Sigmoid colon (tissue), 7 donors: ENCODE data around the gene MYL7. TPM values are rescaled to one million over a fixed set of nuclear protein-coding genes. Genes with fewer than 3 reads are reported as not detected.

ENCODE experiments used
- DNase-seq: peaks from one replicate; pipeline ENCODE4 v3.0.0-alpha.2; 2019
- H3K27ac ChIP-seq, 4 donors: fragments of 200-600 bp; sonication (generic); one replicate each; pipeline ENCODE4 v1.5.1; 2016 to 2019; ENCODE audit warnings: mild to moderate bottlenecking in 1 of 4
- H3K27me3 ChIP-seq, 3 donors: fragments of 200-600 bp; sonication (generic); one replicate each; pipeline ENCODE4 v1.5.1; 2019; ENCODE audit warnings: mild to moderate bottlenecking in 1 of 3
- H3K36me3 ChIP-seq, 4 donors: fragments of 200-600 bp; sonication (generic); one replicate each; pipeline ENCODE4 v1.5.1; 2016 to 2019
- H3K4me1 ChIP-seq, 4 donors: fragments of 200-600 bp; sonication (generic); one replicate each; pipeline ENCODE4 v1.5.1; 2017 to 2019
- H3K4me3 ChIP-seq, 4 donors: fragments of 200-600 bp; sonication (generic); one replicate each; pipeline ENCODE4 v1.5.1; 2017 to 2019; ENCODE audit warnings: mild to moderate bottlenecking in 2 of 4, moderate library complexity in 1 of 4
- H3K9me3 ChIP-seq, 4 donors: fragments of 200-600 bp in 3 of 4; sonication (generic) in 3 of 4; one replicate each; pipeline versions ENCODE4 v1.5.1 to v1.6.1; 2013 to 2019
- EP300 ChIP-seq, 4 donors: sonication (generic); formaldehyde crosslinking; IDR thresholded peaks; one replicate each; pipeline ENCODE4 v1.6.1; 2017; ENCODE audit warnings: antibody characterized with exemption in 4 of 4
- POLR2A ChIP-seq, 2 donors: fragments of 450-650 bp; IDR thresholded peaks; one replicate each; pipeline ENCODE4 v1.6.1; 2016; ENCODE audit warnings: antibody characterized with exemption in 2 of 2, mild to moderate bottlenecking in 2 of 2, moderate library complexity in 2 of 2
- POLR2AphosphoS5 ChIP-seq, 4 donors: sonication (generic); formaldehyde crosslinking; IDR thresholded peaks; one replicate each; pipeline ENCODE4 v1.6.1; 2017; ENCODE audit warnings: antibody characterized with exemption in 4 of 4
- WGBS, 2 donors: extraction: QIAGEN DNeasy Blood & Tissue Kit; methylation state at CpG; one replicate each; pipeline ENCODE4 v1.1.7; 2013; 5-methylcytosine and 5-hydroxymethylcytosine counted together
- intact Hi-C: fragments of 100-400 bp; cut with DNase I; formaldehyde crosslinking; loops from one replicate; pipeline ENCODE4 v1.15.1; 2023
- polyA plus RNA-seq, 3 donors: library from polyadenylated mRNA; stranded (reverse); fragments of 200-250 nt; gene quantifications; one replicate each; pipeline ENCODE4 v1.2.3, GENCODE V29; 2013
- total RNA-seq, 4 donors: library from RNA; depleted of rRNA; stranded (reverse); fragments of >200 nt; gene quantifications; one replicate each; pipeline ENCODE4 v1.1.0, GENCODE V29; 2016
- TF ChIP-seq, protein P1 (sequence below), 4 experiments: fragments of 450-650 bp in 3 of 4; fragments of 200-600 bp in 1 of 4; IDR thresholded peaks; one replicate each; pipeline ENCODE4 v1.5.1; 2016 to 2019; ENCODE audit warnings: antibody characterized with exemption in 4 of 4, mild to moderate bottlenecking in 3 of 4, moderate library complexity in 2 of 4
- donor health status: healthy with polysubstance abuse.
- donor health status: Bipolar disorder and iron deficiency.
- donor health status: healthy.

Gene MYL7
- total and polyA plus RNA-seq, 7 donors, result 0.39 to 7.2 TPM; not detected in 5

DNA sequence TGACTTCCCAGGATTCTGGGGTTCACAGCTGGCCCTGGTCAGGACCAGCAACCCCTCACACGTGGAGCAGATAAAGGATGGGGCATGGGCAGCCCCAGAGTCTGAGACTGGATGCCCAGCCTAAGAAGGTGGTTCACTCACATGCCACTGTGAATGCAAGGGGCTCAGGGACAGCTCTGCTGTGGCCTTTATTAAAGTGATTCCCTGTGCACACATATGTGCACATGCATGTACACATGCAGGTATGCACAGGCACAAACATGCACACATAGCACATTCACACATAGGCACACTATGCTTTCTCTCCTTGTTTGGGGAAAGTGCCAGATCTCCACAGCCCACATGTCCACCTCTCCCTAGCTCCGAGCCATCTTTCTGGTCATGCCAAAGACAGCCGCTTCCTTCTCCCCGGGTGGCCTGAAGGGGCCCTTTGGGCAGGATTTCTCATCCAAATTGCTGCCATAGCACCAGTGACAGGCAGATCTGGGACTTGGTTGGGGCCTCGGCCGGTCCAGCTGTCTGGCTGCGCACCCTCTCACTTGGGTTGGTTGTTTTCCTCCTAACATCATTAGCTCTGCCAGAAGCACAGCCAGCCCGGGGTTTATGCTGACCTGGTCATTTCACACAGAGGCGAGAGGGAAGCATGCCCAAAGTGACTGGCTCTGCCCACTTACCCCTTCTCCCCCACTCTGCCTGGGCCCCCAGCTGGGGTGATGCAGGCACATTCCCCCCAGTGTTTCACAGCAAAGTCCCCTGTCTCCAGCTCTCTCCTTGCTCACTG lies 46.7 kb upstream of the MYL7 start:
- Histone ChIP-seq H3K36me3 (no peaks in the 10 kb centered on the region), H3K4me1 (no peaks in the 10 kb centered on the region), H3K4me3 (no peak overlapping the region), H3K27me3 (peaks cover 0 to 5% (median 1%) of the 10 kb centered on the region in 3 donors), H3K27ac (no peak overlapping the region), H3K9me3 (no peaks in the 10 kb centered on the region)
- intact Hi-C loops, result no loop called here
- no peak for DNase-seq
- WGBS, 2 donors, result 73 to 74% methylated on average over 9 of the region's 9 CpGs
- TF ChIP-seq, protein P1, sequence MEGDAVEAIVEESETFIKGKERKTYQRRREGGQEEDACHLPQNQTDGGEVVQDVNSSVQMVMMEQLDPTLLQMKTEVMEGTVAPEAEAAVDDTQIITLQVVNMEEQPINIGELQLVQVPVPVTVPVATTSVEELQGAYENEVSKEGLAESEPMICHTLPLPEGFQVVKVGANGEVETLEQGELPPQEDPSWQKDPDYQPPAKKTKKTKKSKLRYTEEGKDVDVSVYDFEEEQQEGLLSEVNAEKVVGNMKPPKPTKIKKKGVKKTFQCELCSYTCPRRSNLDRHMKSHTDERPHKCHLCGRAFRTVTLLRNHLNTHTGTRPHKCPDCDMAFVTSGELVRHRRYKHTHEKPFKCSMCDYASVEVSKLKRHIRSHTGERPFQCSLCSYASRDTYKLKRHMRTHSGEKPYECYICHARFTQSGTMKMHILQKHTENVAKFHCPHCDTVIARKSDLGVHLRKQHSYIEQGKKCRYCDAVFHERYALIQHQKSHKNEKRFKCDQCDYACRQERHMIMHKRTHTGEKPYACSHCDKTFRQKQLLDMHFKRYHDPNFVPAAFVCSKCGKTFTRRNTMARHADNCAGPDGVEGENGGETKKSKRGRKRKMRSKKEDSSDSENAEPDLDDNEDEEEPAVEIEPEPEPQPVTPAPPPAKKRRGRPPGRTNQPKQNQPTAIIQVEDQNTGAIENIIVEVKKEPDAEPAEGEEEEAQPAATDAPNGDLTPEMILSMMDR (IDR thresholded peaks at IDR 0.05), result no peak
- TF ChIP-seq EP300 (IDR thresholded peaks at IDR 0.05), result no peak
- TF ChIP-seq POLR2AphosphoS5 (IDR thresholded peaks at IDR 0.05), result no peak
- no peak for TF ChIP-seq POLR2A (IDR thresholded peaks at IDR 0.05)

DNA sequence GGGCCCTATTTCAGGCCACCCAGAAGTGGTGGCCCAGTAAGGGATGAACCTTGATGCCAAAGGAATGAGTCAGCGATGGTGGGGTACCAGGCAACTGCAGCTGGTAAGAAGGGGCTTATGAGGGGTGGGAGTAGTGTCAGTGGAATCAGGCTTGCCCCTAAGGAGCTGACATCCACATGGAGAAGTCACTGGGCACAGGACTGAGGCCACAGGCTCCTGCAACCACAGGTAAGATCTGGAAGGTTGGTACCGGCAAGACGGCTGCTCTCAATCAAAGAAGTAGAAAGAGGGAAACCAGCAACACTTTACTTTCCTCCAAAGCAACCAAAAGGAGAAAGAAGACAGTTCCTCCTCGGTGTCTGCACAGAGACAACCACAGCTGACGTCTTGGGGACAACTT lies 45.6 kb upstream of the MYL7 start:
- Histone ChIP-seq H3K36me3 (no peaks in the 10 kb centered on the region), H3K4me3 (no peak overlapping the region), H3K9me3 (no peaks in the 10 kb centered on the region), H3K4me1 (no peaks in the 10 kb centered on the region), H3K27ac (no peak overlapping the region), H3K27me3 (no peaks in the 10 kb centered on the region)
- TF ChIP-seq EP300 (IDR thresholded peaks at IDR 0.05), result no peak
- TF ChIP-seq POLR2AphosphoS5 (IDR thresholded peaks at IDR 0.05), result no peak
- no peak for TF ChIP-seq POLR2A (IDR thresholded peaks at IDR 0.05)
- TF ChIP-seq, protein P1 (IDR thresholded peaks at IDR 0.05), result no peak
- intact Hi-C loops, result no loop called here
- no peak for DNase-seq
- 72 to 76% methylated on average over 5 of the region's 5 CpGs for WGBS, 2 donors

DNA sequence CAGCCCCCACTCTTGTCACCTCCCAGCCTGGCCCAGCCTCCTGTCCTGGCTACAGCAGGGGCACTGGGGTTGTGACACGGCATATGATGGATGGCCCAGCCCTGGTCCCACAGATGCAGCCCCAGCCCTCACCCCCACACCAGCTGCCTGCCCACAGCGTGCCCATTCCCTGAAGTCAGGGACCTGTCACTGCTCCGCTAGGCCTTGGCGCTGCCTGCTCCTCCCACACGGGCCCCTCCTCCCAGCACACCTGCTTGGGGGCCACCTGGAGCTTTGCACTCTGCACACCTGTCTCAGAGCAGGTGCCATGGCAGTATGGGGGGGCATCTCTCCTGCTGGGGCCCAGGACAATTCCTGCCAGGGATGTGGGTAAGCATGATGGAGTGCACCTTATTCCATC lies 44.6 kb upstream of the MYL7 start:
- no peak for DNase-seq
- H3K4me3 ChIP-seq, result no peak overlapping the region
- H3K36me3 ChIP-seq, result no peaks in the 10 kb centered on the region
- no peak overlapping the region for H3K27ac ChIP-seq
- no peaks in the 10 kb centered on the region for H3K4me1 ChIP-seq
- WGBS, 2 donors, result 65 to 83% methylated on average over 5 of the region's 5 CpGs
- TF ChIP-seq POLR2A (IDR thresholded peaks at IDR 0.05), result no peak
- no peak for TF ChIP-seq POLR2AphosphoS5 (IDR thresholded peaks at IDR 0.05)
- no peak for TF ChIP-seq EP300 (IDR thresholded peaks at IDR 0.05)
- TF ChIP-seq, protein P1 (IDR thresholded peaks at IDR 0.05), result no peak
- no peaks in the 10 kb centered on the region for H3K27me3 ChIP-seq
- no peaks in the 10 kb centered on the region for H3K9me3 ChIP-seq
- intact Hi-C loops, result no loop called here

DNA sequence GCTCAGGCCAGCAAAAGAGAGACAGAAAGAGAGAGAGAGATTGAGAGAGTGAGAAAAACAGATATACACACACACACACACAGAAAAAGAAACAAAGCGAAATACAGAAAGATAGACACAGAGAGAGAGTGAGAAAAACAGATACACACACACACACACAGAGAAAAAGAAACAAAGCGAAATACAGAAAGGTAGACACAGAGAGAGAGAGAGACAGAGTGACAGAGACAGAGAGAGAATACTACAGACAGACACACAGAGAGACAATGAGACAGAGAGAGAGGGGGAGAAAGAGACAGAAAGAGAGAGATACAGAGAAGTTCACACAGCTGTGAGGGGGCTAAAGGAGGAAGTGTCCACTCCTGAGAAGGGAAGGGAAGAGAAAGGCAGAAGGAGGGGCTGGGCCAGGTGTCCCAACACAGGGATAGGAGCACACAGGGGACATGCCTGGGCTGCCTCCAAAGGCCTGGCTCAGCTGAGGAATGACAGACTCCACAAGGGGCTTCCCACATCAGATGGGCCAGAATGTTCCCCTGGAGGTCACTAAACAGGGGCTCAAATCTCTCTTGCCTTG lies 43.8 kb upstream of the MYL7 start:
- Histone ChIP-seq H3K36me3 (no peaks in the 10 kb centered on the region), H3K27me3 (no peaks in the 10 kb centered on the region), H3K4me1 (no peaks in the 10 kb centered on the region), H3K9me3 (no peaks in the 10 kb centered on the region), H3K4me3 (no peak overlapping the region), H3K27ac (no peak overlapping the region)
- 83 to 92% methylated on average over 2 of the region's 2 CpGs for WGBS, 2 donors
- TF ChIP-seq, protein P1 (IDR thresholded peaks at IDR 0.05), result no peak
- no peak for DNase-seq
- intact Hi-C loops, result no loop called here
